ENCODE measurements around the gene CREBL2.
"Not testable (repeated sequence)": the region's sequence is repeated elsewhere in the genome, so short reads cannot be mapped to it uniquely, and the experiment has no call there.

Gene CREBL2, protein sequence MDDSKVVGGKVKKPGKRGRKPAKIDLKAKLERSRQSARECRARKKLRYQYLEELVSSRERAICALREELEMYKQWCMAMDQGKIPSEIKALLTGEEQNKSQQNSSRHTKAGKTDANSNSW

DNA sequence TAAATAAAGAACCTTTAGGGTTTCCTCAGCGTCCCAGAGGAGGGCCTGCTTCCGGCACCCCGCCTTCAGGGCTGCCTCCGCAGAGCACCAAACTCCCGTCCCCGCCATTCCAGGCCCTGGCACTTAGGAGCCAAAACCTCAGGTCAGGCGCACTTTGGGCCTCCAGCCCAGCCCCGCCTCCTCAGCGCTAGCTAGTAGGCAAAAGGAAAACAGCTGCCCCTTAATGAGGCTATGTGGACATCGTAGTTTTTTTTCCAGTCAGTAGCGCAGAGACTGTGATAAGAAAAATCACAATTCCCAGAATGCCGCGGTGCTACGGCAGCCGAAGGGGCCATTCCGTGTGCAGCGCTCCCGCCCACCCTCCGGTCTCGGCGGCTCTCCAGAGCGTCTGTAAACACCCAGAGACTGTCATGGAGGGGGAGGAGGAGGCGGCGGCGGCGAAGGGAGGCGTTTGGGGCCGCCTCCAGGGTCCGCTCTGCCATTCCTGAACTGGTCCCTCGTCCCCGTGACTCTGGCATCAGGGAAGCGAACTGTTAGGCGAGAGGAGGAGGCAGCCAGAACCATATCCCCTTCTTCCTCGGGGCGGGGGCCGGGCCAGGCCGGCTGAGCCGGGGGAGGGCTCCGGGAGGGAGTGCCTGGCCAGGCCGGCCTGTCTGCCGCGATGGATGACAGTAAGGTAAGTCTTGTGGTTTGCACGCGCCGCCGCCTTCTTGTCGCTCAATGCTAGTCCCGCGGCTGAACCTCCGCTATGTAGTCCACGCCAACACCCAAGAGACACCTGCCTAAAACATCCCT, at the start of gene CREBL2:
Gene CREBL2, plus strand, starts transcription at position 365 of the 795 bp plus-strand sequence. Its CDS starts 297 bp downstream, at position 662.
- DNase-seq, result peak; percentile 95

DNA sequence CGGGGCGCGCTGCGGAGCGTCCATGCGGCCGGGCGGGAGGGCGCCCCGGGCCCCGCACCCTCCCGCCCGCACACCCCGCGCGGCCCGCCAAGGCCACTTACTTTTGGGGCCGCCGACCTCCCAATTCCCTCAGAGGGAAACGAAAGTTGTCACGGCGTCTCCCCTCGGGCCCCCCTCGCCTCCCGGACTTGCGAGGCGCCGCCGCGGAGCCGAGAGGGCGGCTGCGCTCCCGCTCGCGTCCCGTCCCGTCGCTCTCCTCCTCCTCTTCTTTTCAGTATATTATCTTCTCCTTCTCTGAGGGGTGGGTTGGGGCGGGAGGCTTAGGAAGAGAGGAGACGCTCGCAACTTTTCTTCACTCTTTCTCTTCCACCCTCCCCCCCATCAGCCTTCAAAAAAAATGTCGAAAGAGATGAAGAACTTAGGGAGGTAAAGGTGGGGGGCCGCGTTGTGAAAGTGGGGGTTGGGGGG, 49.6 kb upstream of the CREBL2 start:
- DNase-seq, result no peak

DNA sequence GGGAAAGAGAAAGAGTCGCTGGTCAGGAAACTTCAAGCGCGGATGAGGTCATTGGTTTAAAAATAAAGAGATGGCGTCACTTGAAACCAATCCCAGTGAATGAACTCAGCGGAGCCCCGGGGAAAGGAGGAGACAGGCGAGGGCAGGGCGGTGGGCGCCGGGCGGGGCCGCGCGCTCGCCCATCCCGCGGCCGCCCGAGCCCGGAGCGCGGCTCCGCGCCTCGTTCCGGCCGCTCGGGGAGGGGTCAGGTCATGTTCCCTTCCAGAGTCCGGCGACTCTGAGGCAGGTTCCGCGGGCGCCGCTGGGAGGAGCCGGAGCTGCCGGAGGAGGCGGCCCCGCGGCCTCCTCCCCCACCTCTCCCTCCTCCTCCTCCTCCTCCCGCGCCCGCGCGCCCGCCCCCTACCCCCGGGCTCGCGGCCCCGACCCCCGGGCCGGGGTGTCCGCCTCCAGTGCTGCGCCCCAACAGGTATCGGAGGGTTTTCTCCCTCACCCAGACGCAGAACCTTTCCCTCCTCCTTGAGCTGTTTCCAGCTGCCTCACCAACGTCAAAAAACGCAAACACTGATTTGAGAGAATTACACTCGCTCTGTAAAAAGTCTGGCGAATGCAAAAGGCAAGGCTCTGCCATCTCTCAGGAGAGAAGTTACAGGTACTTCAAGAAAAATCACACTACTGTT, 49.0 kb upstream of the CREBL2 start, which contains the start of gene DUSP16:
Gene DUSP16, minus strand, starts transcription at position 279 of the 677 bp plus-strand sequence. CDS start 41,765 bp downstream, outside the sequence.
- DNase-seq, result peak; percentile 91

DNA sequence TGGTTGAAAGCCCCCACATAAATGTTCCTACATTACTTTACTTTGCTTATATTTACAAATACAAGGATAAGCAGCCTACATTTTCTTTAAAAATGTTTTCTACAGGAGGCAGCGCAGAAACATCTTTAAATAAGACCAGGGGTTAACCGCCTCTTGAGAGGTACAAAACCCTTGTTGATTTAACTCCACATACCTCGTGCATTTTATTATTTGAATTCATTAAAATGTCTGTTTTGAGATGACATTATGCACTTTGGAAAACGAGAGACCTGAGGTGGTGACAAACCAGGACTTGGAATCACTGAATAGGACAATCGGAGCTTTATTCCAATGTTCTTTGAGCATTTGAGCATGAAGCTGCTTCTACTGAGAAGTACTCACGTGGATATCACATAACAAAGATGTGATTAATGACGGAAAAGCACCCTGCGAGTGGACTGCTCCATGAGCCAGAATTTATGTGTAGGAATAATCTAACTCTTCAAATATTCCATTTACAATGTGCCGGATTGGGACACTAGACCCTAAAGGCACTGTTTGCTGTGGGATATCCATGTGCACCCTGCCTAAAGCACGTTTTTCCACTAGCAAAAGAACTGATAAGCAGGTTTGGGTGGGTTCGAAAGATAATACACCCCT, 48.3 kb upstream of the CREBL2 start:
- no peak for DNase-seq

DNA sequence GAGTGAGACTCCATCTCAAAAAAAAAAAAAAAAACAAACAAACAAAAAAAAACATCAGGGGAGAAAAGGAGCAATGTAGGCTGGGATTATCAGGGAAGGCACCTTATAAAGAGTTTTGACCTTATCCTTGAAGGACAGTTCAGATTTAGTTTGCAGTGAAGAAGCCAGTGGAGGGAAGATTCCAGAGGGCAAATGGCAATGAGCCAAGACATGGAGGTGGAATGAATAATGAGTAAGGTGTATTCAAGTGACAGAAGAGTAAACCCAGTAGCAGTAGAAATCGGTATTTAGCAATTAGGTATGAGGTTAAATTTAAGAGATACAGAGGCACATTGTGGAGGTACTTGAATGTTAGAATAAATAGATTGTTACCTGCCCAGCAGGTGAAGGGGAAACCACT, 46.8 kb upstream of the CREBL2 start:
- no peak for DNase-seq

DNA sequence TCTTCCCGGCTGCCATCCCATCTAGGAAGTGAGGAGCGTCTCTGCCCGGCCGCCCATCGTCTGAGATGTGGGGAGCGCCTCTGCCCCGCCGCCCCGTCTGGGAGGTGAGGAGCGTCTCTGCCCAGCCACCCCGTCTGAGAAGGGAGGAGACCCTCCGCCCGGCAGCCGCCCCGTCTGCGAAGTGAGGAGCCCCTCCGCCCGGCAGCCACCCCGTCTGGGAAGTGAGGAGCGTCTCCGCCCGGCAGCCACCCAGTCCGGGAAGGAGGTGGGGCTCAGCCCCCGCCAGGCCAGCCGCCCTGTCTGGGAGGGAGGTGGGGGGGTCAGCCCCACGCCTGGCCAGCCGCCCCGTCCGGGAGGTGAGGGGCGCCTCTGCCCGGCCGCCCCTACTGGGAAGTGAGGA, 45.7 kb upstream of the CREBL2 start:
- not testable (repeated sequence) for DNase-seq

DNA sequence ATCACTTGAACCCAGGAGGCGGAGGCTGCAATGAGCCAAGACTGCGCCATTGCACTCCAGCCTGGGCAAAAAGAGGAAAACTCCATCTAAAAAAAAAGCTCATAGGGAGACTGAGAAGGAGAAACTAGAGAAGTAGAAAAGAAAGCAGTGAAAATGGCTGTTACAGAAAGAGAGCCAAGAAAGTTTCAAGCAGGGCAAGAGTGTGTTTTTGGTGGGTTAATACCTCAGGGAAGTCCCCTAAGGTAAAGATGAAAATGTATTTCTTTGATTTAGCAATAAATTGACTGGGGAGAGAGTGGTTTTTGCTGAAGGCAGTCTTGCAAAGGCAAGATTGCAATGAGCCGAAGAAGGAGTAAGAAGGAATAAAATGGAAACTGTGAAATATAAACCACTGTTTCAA, 39.0 kb upstream of the CREBL2 start:
- no peak for DNase-seq

DNA sequence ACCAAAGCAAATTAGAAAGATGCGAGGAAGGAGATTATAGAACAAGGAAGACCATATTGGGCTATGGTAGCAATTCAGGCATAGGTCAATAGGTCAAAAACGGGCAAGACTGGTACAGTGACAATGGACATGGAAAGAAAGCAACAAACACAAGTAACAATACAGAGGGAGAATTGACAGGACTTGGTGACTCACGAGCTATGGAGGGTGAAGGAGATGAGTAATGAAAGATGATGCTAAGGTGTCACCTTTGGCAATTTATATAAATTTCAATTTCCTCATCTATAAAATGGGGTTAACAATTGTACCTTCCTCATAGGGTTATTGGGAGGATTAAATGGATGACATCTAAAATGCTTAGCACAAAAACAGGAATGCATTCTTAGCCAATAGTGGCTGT, 33.9 kb upstream of the CREBL2 start:
- DNase-seq, result no peak

DNA sequence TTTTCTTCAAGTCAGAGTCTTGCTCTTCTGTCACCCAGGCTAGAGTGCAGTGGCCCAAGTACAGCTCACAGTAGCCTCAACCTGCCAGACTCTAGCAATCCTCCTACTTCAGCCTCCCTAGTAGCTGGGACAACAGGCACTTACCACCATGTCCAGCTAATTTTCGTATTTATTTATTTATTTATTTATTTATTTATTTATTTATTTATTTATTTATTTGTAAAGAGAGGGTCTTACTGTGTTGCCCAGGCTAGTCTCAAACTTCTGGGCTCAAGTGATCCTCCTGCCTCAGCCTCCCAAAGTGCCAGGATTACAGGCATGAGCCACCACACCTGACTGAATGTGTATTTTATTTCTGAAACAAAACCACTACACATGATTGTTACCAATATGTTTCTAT, 31.0 kb upstream of the CREBL2 start:
- DNase-seq, result not testable (repeated sequence)

DNA sequence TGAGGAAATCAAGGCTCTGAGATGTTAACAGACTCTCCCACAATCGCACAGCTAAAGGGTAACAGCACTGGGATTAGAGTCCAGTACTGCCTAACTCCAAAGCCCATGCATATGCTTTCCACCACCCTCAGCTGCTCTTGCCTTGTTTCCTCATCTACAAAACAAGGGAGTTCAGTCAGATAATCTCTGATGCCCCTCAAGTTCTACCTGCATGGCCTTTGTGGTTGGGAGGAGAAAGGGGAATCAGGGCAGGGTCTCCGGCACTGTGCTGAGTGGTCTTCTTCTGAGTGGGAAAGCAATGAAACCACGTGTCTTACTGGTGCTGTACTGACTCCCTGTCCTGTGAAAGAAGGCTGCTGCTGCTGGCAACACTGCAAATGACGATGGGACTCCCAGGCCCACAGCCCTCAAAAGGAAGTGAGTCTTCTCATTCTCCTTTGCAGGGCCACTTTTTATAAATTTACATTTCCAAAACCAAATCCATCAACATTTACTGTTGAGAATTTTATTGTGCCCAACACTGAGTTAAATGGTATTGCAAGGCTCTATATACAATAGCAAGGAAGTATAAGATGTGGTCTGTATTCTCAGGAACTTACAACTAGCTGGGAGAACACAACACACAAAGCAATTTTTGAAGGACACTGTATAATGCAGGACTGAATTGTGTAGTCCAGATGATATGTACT, 29.3 kb upstream of the CREBL2 start:
- DNase-seq, result no peak

DNA sequence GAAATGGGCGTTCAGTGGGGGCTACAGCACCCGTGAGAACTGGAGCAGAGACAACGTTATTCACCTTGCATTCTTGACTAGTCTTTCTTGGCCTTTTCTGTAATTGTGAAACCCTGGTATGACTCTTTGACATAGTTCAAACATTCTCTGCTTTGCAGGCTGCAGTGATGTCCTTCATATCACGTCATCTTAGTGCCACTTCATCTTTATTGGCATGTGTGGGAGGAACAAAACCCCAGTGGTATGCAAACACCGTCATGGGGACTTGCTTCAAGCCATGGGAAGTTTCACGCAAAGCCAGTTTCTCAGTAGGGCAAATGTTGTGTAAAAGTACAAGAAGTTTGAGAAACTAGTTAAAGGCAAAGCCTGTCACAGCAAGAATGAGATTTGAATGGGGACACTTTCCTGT, 28.8 kb upstream of the CREBL2 start:
- no peak for DNase-seq

DNA sequence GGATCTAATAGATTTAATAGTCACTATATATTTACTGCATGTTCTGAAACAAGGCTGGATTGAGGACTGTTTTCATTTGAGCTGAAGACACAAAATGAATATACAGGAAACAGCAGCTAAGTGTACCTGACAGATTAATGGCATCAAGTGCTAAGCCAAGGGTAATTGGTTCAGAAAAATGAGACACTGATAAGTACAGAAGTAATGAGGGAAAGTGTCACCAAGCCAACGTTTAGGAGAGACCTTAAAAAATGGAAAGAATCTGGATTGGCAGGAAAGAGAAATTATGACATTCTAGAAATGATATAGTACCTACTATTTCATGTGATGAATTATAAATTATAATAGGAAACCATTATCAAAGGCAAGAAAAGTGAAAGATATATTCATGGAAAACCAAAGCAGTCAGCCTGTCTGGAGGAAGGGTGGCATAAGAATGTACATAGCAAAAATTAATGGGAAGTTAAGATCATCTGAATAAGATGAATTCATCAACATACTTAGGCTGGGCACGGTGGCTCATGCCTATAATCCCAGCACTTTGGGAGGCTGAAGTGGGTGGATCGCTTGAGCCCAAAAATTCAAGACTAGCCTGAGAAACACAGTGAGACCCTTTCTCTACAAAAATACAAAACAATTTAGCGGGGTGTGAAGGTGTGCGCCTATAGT, 28.0 kb upstream of the CREBL2 start:
- DNase-seq, result no peak

DNA sequence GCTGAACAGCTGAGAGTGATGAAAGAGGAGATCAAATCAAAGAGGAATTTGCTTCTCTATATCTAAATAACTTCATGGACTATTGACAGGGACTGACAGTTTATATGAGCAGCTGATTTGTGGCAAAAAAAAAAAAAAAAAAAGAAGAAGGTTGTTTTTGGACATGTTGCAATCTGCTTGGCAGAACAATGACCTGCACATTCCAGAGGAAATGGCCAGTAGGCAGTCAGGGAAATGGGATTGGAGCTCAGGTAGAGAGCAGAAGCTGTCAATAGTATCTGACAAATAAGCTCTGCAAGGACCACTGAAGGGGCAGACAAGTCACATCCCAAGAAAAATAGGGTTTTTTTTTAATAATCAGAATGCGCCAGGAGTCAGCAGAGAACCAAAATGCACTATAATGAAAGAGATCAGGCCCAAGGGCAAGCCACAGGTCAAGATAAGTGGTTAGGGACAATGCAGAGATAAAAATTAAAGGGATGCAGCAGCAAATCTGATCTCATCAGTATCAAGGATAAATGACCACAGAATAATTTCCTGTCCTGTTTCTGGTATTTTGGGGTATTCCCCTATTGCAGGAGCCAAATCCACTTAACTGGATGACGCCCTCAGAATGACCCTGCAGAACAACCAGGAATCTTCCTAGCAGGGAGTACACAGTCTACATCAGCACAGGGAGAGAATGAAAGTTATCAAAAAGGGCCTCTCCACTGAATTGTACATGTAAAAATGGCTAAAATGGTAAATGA, 26.4 kb upstream of the CREBL2 start:
- no peak for DNase-seq

DNA sequence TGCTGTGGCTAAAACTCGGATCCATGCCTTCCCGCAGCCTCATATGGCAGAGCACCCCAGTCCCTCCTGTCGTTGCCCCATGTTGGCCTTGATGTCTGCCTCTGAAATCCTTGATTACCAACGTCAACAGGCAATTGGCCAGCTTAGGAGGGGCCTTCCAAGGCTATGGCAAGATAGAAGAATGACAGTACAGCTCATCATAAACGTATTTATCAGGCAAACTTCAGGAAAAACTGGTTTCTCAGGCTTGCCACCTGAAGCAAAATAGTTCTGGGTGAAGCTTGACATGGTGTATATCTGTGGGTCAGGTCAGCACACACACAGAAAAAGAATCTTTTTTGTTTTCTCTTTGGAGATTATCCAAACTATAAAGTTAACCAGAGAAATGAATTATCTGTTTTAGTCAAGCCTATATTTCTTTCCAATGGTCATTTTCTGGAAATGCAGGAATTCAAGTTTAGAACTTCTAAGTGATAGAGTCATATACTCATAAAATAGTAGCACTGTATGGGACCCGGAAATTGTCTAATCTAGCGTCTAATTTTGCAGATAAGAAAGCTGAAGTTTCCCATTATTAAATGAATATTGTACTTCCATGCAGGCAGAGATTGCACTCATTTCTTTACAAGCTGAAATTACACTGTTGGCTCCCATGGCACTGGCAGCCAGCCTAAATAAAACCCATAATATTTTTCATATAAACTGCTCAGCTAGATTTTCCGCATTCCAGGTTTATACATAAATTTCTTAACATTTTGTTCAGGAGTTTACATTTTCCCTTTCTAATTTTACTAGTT, 24.6 kb upstream of the CREBL2 start:
- no peak for DNase-seq

DNA sequence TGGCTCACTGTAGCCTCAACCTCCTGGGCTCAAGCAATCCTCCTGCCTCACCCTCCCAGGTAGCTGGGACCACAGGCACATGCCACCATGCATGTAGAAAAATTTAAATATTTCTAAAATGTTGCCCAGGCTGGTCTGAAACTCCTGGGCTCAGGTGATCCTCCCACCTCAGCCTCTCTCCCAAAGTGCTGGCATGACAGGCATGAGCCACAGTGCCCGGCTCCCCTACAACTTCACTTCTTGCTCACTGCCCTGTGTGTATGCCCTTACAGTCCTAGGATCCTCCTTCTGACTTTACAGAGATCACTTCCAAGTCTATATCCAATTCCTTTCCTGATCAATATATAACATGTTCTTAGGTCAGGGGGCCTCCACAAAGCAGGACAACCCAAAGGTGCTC, 23.8 kb upstream of the CREBL2 start:
- DNase-seq, result no peak

DNA sequence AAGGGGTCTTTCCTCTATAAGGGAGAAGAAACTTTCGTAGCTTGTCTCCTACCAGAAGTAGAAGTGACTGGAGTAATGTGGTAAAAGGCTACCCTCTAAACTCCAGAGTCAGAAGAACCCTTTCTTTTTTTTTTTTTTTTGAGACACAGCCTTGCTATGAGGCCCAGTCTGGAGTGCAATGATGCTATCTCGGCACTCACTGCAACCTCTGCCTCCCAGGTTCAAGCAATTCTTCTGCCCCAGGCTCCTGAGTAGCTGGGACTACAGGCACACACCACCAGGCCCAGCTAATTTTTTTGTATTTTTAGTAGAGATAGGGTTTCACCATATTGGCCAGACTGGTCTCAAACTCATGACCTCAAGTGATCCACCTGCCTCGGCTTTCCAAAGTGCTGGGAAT, 23.2 kb upstream of the CREBL2 start:
- DNase-seq, result not testable (repeated sequence)

DNA sequence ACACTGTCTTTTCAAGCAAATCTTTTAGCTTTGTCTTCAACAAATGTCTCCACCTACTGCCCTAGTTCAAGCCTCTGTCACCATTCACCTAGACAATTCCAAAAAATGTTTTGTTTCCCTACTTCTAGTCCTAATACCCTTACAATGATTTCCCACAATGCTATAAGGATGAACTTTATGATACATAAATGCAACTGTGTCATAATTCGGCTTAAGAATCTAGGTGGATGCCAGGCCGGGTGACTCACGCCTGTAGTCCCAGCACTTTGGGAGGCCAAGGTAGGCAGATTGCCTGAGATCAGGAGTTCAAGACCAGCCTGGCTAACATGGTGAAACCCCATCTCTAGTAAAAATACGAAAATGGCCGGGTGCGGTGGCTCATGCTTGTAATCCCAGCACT, 20.7 kb upstream of the CREBL2 start:
- no peak for DNase-seq

DNA sequence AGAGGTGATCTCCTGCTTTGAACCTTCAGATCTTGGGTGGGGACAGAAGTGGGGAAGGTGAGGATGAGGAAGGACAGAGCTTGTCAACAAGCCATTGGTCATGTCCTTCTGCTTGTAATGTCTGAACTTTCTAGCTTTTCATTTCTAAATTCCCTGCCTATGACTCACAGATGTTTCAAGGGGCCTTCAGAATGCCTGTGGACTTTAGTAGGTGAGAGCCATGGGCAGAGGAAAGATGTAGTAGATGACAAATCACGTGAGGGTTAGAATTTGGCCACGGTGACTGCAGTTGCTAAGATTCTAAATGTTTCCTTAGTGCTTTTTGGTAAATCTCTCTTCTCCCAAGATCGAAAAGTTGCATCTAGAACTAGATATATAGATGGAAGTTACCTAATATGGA, 18.7 kb upstream of the CREBL2 start:
- DNase-seq, result no peak

DNA sequence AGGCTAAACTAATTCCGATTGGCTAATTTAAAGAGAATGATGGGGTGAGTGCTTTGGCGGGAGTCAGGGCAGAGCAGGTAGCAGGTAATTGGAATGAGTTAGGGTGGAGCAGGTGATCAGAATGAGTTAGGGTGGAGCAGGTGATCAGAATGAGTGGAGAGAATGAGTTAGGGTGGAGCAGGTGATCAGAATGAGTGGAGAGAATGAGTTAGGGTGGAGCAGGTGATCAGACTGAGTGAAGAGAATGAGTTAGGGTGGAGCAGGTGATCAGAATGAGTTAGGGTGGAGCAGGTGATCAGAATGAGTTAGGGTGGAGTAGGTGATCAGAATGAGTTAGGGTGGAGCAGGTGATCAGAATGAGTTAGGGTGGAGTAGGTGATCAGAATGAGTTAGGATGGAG, 15.7 kb upstream of the CREBL2 start:
- DNase-seq, result not testable (repeated sequence)

DNA sequence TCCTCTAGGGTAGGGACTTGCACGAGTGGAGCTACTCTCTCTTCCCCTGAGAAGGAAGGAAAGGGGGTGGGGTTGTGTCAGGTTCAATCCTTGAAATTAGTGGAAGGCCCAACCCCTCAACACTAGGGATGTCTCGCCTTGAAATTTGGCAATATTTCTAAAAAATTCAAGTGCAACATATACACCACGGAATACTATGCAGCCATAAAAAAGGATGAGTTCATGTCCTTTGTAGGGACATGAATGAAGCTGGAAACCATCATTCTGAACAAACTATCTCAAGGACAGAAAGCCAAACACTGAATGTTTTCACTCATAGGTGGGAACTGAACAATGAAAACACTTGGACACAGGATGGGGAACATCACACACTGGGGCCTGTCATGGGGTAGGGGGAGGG, 15.1 kb upstream of the CREBL2 start:
- DNase-seq, result not testable (repeated sequence)

DNA sequence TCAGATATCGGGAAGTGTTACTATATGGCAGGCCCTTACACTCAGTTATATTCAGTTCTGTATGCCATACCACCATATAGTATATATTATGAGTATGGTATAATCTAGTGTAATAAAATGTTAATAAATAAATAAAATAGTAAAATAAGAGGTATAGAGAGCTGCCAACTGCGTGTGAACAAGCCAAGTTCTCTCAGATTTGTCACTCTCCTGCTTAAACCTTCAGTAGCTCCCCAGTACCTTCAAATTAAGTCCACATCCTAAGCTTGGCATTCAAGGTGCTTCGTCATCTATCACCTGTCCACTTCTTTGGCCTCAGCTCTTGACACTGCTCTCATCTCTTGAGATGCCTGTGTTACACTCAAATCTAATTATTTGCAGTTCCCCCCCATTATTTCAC, 12.8 kb upstream of the CREBL2 start:
- DNase-seq, result no peak

Data from NCI-H446 treated with DMSO at 0.1 percent for 48 hours (cell line).